HFFc6 (cell line): ENCODE measurements around the gene TMEM269. TPM values are rescaled to one million over a fixed set of nuclear protein-coding genes. Genes with fewer than 3 reads are reported as not detected.

Experiments
- DNase-seq: peaks from one replicate; pipeline ENCODE4 v3.0.0-alpha.2; 2018
- H3K27ac Mint-ChIP-seq: 2 replicates; pipeline ENCODE4 v1.8.0; 2020; ENCODE audit warnings: mild to moderate bottlenecking, mixed read lengths
- H3K27me3 Mint-ChIP-seq: 2 replicates; pipeline ENCODE4 v1.8.0; 2021; ENCODE audit warnings: mild to moderate bottlenecking, moderate library complexity, mixed read lengths; ENCODE audit not compliant: insufficient read depth
- H3K36me3 Mint-ChIP-seq: 2 replicates; pipeline ENCODE4 v1.8.0; 2021; ENCODE audit warnings: low read depth, mixed read lengths
- H3K4me1 Mint-ChIP-seq: 2 replicates; pipeline ENCODE4 v1.8.0; 2020; ENCODE audit warnings: low read depth, mixed read lengths
- H3K4me3 Mint-ChIP-seq: 2 replicates; pipeline ENCODE4 v1.8.0; 2020; ENCODE audit warnings: mild to moderate bottlenecking, moderate library complexity, mixed read lengths
- H3K9me3 Mint-ChIP-seq: 2 replicates; pipeline ENCODE4 v1.8.0; 2020; ENCODE audit warnings: mild to moderate bottlenecking, mixed read lengths
- total RNA-seq, 6 experiments: library from RNA; stranded (reverse); fragmentation: NEBNext Ultra II Directional; extraction: Animal tissue kit (Norgen Biotek cat#: 25700); gene quantifications; 2 replicates in 1 of 6; 3 replicates in 5 of 6; pipeline ENCODE4 v1.2.3, GENCODE V29; 2021
- TF ChIP-seq, protein P1 (sequence below): fragments of 200-600 bp; sonication (generic); IDR thresholded peaks from 2 replicates; pipeline ENCODE4 v1.5.0; 2021; ENCODE audit warnings: antibody characterized with exemption, mild to moderate bottlenecking

Gene TMEM269
- total RNA-seq, 6 experiments from 2014 or later: not detected

DNA sequence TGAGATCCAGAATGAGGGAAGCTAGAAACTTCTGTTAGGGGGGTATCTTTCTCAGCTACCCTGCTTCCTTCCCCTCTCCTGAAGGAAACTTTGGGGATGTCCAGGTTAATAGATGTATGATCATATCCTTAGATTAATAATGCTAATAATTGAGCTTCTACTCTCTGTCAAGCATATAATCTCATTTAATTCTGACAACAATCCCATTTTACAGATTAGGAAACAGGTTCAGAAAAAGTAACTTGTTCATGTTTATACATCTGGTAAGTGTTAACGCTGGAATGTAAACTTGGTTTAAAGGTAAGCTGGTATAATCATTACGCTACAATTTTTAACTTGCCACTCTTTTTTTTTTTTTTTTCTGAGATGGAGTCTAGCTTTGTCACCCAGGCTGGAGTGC is 1.7 kb upstream of the TMEM269 start:
- Mint-ChIP-seq H3K27ac (no peak overlapping the region), H3K4me1 (no peaks in the 10 kb centered on the region), H3K27me3 (peaks cover 4% of the 10 kb centered on the region), H3K9me3 (no peaks in the 10 kb centered on the region), H3K4me3 (no peak overlapping the region), H3K36me3 (no peaks in the 10 kb centered on the region; the same call in 1 of the 2 replicates)
- no peak for DNase-seq
- TF ChIP-seq, protein P1, sequence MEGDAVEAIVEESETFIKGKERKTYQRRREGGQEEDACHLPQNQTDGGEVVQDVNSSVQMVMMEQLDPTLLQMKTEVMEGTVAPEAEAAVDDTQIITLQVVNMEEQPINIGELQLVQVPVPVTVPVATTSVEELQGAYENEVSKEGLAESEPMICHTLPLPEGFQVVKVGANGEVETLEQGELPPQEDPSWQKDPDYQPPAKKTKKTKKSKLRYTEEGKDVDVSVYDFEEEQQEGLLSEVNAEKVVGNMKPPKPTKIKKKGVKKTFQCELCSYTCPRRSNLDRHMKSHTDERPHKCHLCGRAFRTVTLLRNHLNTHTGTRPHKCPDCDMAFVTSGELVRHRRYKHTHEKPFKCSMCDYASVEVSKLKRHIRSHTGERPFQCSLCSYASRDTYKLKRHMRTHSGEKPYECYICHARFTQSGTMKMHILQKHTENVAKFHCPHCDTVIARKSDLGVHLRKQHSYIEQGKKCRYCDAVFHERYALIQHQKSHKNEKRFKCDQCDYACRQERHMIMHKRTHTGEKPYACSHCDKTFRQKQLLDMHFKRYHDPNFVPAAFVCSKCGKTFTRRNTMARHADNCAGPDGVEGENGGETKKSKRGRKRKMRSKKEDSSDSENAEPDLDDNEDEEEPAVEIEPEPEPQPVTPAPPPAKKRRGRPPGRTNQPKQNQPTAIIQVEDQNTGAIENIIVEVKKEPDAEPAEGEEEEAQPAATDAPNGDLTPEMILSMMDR: no peak

DNA sequence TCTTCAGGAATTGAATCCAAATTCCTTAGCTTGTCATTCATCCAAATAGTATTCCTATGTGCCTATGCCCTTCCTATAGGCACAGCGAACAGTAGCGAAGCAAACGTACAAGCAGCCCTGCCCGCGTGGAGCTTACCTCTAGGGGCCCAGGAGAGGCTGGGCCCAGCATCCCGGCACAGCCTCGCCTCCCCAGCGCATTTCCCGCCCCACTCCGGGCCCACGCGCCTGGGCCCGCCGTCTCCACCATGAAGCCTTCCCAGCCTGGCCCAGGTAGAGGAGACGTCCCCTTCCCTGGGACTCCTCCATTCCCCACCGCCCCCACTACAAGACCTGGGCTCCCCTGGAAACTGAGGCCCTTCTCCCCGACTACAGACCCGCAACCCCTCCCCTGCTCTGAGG is 245 bp upstream of the TMEM269 start:
- no peak overlapping the region for H3K4me3 Mint-ChIP-seq
- no peak overlapping the region for H3K27ac Mint-ChIP-seq
- H3K9me3 Mint-ChIP-seq: no peaks in the 10 kb centered on the region
- H3K4me1 Mint-ChIP-seq: no peaks in the 10 kb centered on the region
- H3K27me3 Mint-ChIP-seq: peaks cover 4% of the 10 kb centered on the region
- TF ChIP-seq, protein P1: no peak
- H3K36me3 Mint-ChIP-seq: no peaks in the 10 kb centered on the region; the same call in 1 of the 2 replicates
- no peak for DNase-seq

DNA sequence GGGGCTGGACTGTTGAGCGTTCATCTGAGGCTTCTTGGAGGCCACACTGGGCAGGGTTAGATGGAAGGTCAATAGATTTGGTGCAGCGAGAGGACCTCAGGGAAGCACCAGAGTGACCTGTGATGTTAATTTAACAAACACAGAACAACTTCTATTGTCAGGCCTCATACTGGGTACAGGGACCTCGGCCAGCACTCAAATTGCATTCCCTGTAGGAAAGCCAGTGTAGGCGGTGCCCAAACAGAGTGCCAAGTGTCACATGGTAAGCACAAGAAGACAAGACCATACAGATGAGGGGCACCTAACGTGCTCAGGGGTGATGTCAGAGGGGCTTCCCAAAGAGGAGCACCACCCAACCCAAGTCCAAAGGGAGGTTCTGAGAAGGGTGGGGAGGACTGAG is 1.3 kb downstream of the TMEM269 start:
- peaks cover 8% of the 10 kb centered on the region for H3K27me3 Mint-ChIP-seq
- no peak overlapping the region for H3K27ac Mint-ChIP-seq
- H3K36me3 Mint-ChIP-seq: no peaks in the 10 kb centered on the region; the same call in 1 of the 2 replicates
- TF ChIP-seq, protein P1: no peak
- H3K4me1 Mint-ChIP-seq: no peaks in the 10 kb centered on the region
- H3K4me3 Mint-ChIP-seq: no peak overlapping the region; the same call in 1 of the 2 replicates
- no peaks in the 10 kb centered on the region for H3K9me3 Mint-ChIP-seq
- no peak for DNase-seq

DNA sequence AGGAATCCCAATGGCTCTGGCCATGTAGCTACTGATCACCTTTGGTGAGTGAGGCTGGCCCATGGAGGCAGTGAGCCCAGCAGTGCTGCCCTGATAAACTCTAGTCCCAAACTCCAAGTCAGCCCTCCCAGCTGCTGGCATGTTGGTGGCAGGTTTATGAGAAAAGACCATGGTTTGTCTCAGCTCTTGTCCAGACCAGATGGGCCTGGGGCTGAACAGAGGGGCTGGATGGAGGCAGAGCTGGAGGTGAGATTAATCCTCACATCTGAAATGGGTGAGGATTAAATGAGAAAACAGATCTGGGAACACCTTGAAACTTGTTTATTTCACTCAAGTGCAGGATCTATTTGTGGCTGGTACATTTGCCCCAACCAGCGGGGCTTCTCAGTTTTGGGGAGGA is 3.2 kb downstream of the TMEM269 start:
- H3K27me3 Mint-ChIP-seq: peaks cover 8% of the 10 kb centered on the region
- TF ChIP-seq, protein P1: no peak
- no peak overlapping the region for H3K4me3 Mint-ChIP-seq

DNA sequence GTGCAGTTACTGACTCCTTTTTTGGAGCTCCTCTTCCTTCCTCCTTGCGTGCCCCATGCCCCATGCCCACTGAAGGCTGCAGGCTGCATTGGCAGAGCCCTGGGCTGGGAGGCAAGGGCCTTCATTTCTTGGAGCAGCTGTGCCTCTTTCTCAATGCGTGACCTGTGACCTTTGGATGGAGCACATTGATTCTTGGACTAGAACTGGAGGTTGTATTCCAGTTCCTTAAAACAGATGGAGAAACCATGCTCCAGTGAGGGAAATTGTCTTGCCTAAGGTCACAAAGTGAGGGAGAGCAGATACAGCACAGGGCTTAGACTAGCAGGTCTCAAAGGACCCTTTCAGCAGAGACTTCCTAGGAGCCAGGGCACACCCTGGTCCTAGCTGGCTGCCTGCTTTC is 9.0 kb downstream of the TMEM269 start:
- H3K4me1 Mint-ChIP-seq: no peaks in the 10 kb centered on the region
- no peak for DNase-seq
- no peak overlapping the region for H3K4me3 Mint-ChIP-seq
- H3K27me3 Mint-ChIP-seq: peaks cover 13% of the 10 kb centered on the region
- H3K36me3 Mint-ChIP-seq: no peaks in the 10 kb centered on the region
- TF ChIP-seq, protein P1: no peak
- no peaks in the 10 kb centered on the region for H3K9me3 Mint-ChIP-seq
- no peak overlapping the region for H3K27ac Mint-ChIP-seq

More for the DNA sequence above, 3.2 kb downstream of the TMEM269 start:
- Mint-ChIP-seq H3K9me3 (no peaks in the 10 kb centered on the region), H3K36me3 (no peaks in the 10 kb centered on the region), H3K27ac (no peak overlapping the region), H3K4me1 (no peaks in the 10 kb centered on the region)
- DNase-seq: no peak

DNA sequence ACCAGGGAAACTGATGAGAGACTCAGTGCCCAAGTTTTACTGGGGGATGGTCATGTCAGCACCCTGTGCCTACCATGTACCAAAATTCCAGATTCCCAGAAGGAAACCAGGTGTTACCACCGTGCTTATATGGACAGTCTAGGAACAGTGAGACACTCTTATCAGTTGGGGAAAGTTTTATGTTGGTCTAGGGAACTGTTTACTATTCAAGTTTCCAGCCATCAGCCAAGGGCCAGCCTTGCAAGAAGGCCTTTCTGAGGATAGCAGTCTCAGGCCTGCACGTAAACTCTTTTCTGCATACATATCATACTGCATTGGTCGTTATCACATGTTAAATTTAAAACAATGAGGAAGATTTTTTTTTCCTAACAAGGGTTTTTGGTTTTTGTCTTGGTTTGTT is 12.6 kb downstream of the TMEM269 start:
- no peak overlapping the region for H3K27ac Mint-ChIP-seq
- H3K36me3 Mint-ChIP-seq: no peaks in the 10 kb centered on the region
- no peak overlapping the region for H3K4me3 Mint-ChIP-seq
- H3K4me1 Mint-ChIP-seq: peaks cover 7% of the 10 kb centered on the region
- no peaks in the 10 kb centered on the region for H3K9me3 Mint-ChIP-seq
- H3K27me3 Mint-ChIP-seq: peaks cover 12% of the 10 kb centered on the region
- TF ChIP-seq, protein P1: no peak
- DNase-seq: no peak
